GM12892 (cell line): ENCODE measurements around the gene TAMALIN.

Source experiments
- DNase-seq: peaks from one replicate; pipeline ENCODE4 v3.0.0; 2011; ENCODE audit not compliant: insufficient read length
- FAIRE-seq: peaks from 2 replicates; lab custom pipeline; 2011; peaks lifted over from hg19 to GRCh38; lab: Jason Lieb, UNC
- POLR2A ChIP-seq: IDR thresholded peaks from 2 replicates; pipeline ENCODE4 v1.6.1; 2011; ENCODE audit warnings: low read depth, low read length, control low read depth
- POLR2AphosphoS5 ChIP-seq: IDR thresholded peaks from 2 replicates; pipeline ENCODE4 v1.6.1; 2011; ENCODE audit warnings: low read depth, low read length, control low read depth
- TAF1 ChIP-seq: IDR thresholded peaks from 2 replicates; pipeline ENCODE4 v1.6.1; 2011; ENCODE audit warnings: low read depth, mild to moderate bottlenecking, control low read depth, low read length, borderline replicate concordance

Gene TAMALIN

GRCh38 chr12:52061470-52062166 lies 54.9 kb downstream of the TAMALIN start:
- no peak for TF ChIP-seq TAF1
- TF ChIP-seq POLR2AphosphoS5, result no peak
- TF ChIP-seq POLR2A, result no peak
- FAIRE-seq, result no peak
- no peak for DNase-seq

GRCh38 chr12:52062167-52063081 lies 55.7 kb downstream of the TAMALIN start:
- TF ChIP-seq POLR2AphosphoS5, result no peak
- no peak for TF ChIP-seq POLR2A
- no peak for TF ChIP-seq TAF1
- FAIRE-seq (no peak), DNase-seq (no peak)

DNA sequence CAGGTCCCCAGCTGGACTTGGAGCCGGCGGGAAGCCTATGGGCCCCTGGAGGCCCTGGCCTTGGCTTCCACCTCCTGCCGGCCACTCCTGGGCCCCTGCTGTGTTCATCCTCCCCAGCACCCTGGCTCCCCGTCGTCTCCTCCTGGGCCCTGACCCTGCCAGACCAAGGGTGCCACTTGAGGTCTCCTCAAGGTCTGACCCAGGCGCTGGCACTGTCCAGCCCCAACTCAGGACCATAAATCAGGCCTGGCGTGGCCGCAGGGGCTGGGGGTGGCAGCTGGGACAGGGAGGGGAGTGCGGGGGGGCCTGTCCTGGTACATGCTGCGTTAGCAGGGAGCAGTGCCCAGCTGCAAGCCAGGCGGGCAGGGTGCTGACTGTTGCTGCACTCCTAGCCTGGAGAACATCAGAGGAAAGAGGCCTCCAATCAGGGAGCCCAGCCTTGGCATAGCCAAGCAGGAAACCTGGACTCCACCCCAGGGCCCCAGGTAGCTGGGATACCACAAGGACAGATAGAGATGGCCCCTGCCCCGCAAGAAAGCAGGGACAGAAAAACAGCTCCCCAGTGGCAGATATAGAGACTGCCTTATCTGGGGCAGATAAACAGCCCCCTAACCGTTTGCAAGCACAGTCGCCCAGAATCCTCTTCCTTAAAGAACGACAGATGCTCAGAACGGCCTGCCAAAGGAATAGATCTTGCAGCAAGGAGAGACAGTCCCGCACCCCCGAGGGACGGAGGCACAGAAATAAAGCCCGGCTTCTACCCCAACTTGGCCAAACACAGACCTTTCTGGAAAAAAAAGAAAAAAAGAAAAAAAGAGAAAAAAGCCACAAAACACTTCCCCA lies 56.6 kb downstream of the TAMALIN start:
- DNase-seq (no peak), FAIRE-seq (no peak)
- TF ChIP-seq POLR2A (no peak), POLR2AphosphoS5 (no peak)

- DNase-seq (no peak), FAIRE-seq (no peak)
- no peak for TF ChIP-seq TAF1
- no peak for TF ChIP-seq POLR2AphosphoS5
- TF ChIP-seq POLR2A, result no peak
These were observed 57.4 kb downstream of the TAMALIN start for GRCh38 chr12:52063981-52064649.
